Measurements from ENCODE around the gene OGG1.

GRCh38 chr3:9779075-9779593, 29.4 kb downstream of the OGG1 start:
- TF ChIP-seq ZNF211 (tag by site-specific recombination; IDR thresholded peaks at IDR 0.05; ENCODE audit: low read depth) (no peak), ZNF174 (tag by site-specific recombination; IDR thresholded peaks at IDR 0.05) (no peak), REST (tag by site-specific recombination; IDR thresholded peaks at IDR 0.05) (no peak), ZNF561 (tag by site-specific recombination; IDR thresholded peaks at IDR 0.05; ENCODE audit: borderline replicate concordance) (no peak), ZNF324 (tag by site-specific recombination; IDR thresholded peaks at IDR 0.05) (no peak), CTCF (tag by site-specific recombination; IDR thresholded peaks at IDR 0.05) (no peak), OVOL3 (tag by site-specific recombination; IDR thresholded peaks at IDR 0.05) (no peak), ZNF530 (tag by site-specific recombination; IDR thresholded peaks at IDR 0.05; ENCODE audit: low read depth) (no peak), ZNF2 (tag by site-specific recombination; IDR thresholded peaks at IDR 0.05) (no peak), PRDM10 (tag by site-specific recombination; IDR thresholded peaks at IDR 0.05) (no peak), ZBTB1 (tag by site-specific recombination; IDR thresholded peaks at IDR 0.05) (no peak), ZSCAN5A (tag by site-specific recombination; IDR thresholded peaks at IDR 0.05) (no peak), ZNF24 (tag by site-specific recombination; IDR thresholded peaks at IDR 0.05) (no peak)

Data from HEK293 (cell line).